Neural cell (in vitro differentiated cells): ENCODE measurements around the gene ACACA. TPM values are rescaled to one million over a fixed set of nuclear protein-coding genes. Genes with fewer than 3 reads are reported as not detected.

Experiments
- H2AFZ ChIP-seq: fragments of 200-600, 300-800 bp; sonication (generic), shearing (Covaris generic); 2 replicates; pipeline ENCODE4 v1.6.0; 2014; ENCODE audit warnings: low read depth, mild to moderate bottlenecking, antibody characterized with exemption, low read length, moderate library complexity
- H3F3A ChIP-seq: fragments of 200-600 bp; shearing (Covaris generic); 2 replicates; pipeline ENCODE4 v1.6.1; 2016; ENCODE audit warnings: mild to moderate bottlenecking, moderate library complexity, mixed read lengths, antibody characterized with exemption, low read length; ENCODE audit not compliant: insufficient read depth, poor library complexity, severe bottlenecking
- H3K27ac ChIP-seq: fragments of 200-600, 300-800 bp; sonication (generic), shearing (Covaris generic); 2 replicates; pipeline ENCODE4 v1.5.1; 2014; ENCODE audit warnings: mild to moderate bottlenecking, low read length, moderate library complexity
- H3K27me3 ChIP-seq: fragments of 300-800, 200-600 bp; sonication (generic), shearing (Covaris generic); 2 replicates; pipeline ENCODE4 v1.6.0; 2014; ENCODE audit warnings: mild to moderate bottlenecking, low read depth, low read length, moderate library complexity; ENCODE audit not compliant: insufficient read depth
- H3K36me3 ChIP-seq: fragments of 300-800, 200-600 bp; sonication (generic), shearing (Covaris generic); 2 replicates; pipeline ENCODE4 v1.5.1; 2014; ENCODE audit warnings: mild to moderate bottlenecking, antibody characterized with exemption, low read length, moderate library complexity; ENCODE audit not compliant: insufficient read depth
- H3K4me2 ChIP-seq: fragments of 300-800, 200-600 bp; sonication (generic), shearing (Covaris generic); 2 replicates; pipeline ENCODE4 v1.6.0; 2014; ENCODE audit warnings: mild to moderate bottlenecking, low read length
- H3K4me3 ChIP-seq: fragments of 300-800, 200-600 bp; sonication (generic), shearing (Covaris generic); 2 replicates; pipeline ENCODE4 v1.5.1; 2014; ENCODE audit warnings: mild to moderate bottlenecking, low read length, moderate library complexity
- H3K79me2 ChIP-seq: fragments of 200-600 bp; shearing (Covaris generic); replicated peaks from 2 replicates; pipeline ENCODE4 v1.6.0; 2014; ENCODE audit warnings: mild to moderate bottlenecking, low read length, moderate library complexity; ENCODE audit not compliant: insufficient read depth
- H3K9ac ChIP-seq: fragments of 300-800, 200-600 bp; sonication (generic), shearing (Covaris generic); 2 replicates; pipeline ENCODE4 v1.6.1; 2016; ENCODE audit warnings: mild to moderate bottlenecking, low read length, mixed read lengths
- H3K9me2 ChIP-seq: fragments of 200-600 bp; shearing (Covaris generic); 2 replicates; pipeline ENCODE4 v1.6.1; 2016; ENCODE audit warnings: mild to moderate bottlenecking, low read length, mixed read lengths; ENCODE audit not compliant: insufficient read depth
- H3K9me3 ChIP-seq: fragments of 200-600, 300-800 bp; sonication (generic), shearing (Covaris generic); 2 replicates; pipeline ENCODE4 v1.6.1; 2016; ENCODE audit warnings: mild to moderate bottlenecking, mixed run types, low read length, moderate library complexity, mixed read lengths
- H4K20me1 ChIP-seq: fragments of 200-600 bp; shearing (Covaris generic); 2 replicates; pipeline ENCODE4 v1.6.1; 2016; ENCODE audit warnings: mild to moderate bottlenecking, mixed run types; ENCODE audit not compliant: insufficient read depth
- CTCF ChIP-seq: fragments of 450-650 bp; IDR thresholded peaks from 2 replicates; pipeline ENCODE4 v1.5.1; 2014; ENCODE audit warnings: antibody characterized with exemption, mild to moderate bottlenecking, moderate library complexity; ENCODE audit not compliant: poor library complexity, severe bottlenecking
- EP300 ChIP-seq: fragments of 450-650 bp; conservative IDR thresholded peaks from 2 replicates; pipeline ENCODE4 v1.6.1; 2014; ENCODE audit warnings: antibody characterized with exemption, mild to moderate bottlenecking, moderate library complexity; ENCODE audit not compliant: poor library complexity, severe bottlenecking
- EZH2 ChIP-seq: fragments of 200-600, 300-800 bp; shearing (Covaris generic), sonication (generic); IDR thresholded peaks from 2 replicates; pipeline ENCODE4 v1.6.1; 2014; ENCODE audit warnings: antibody characterized with exemption, low read length, borderline replicate concordance, mild to moderate bottlenecking; ENCODE audit not compliant: insufficient read depth, poor library complexity, severe bottlenecking
- MXI1 ChIP-seq: fragments of 450-650 bp; conservative IDR thresholded peaks from 2 replicates; pipeline ENCODE4 v1.6.1; 2014; ENCODE audit warnings: antibody characterized with exemption, mild to moderate bottlenecking; ENCODE audit not compliant: poor library complexity, severe bottlenecking
- POLR2AphosphoS5 ChIP-seq: IDR thresholded peaks from 2 replicates; pipeline ENCODE4 v1.6.1; 2012
- RAD21 ChIP-seq: fragments of 450-650 bp; conservative IDR thresholded peaks from 2 replicates; pipeline ENCODE4 v1.6.1; 2014; ENCODE audit warnings: antibody characterized with exemption, mild to moderate bottlenecking, moderate library complexity
- REST ChIP-seq: IDR thresholded peaks from 2 replicates; pipeline ENCODE4 v1.6.1; 2012; ENCODE audit warnings: borderline replicate concordance
- SMC3 ChIP-seq: fragments of 450-650 bp; conservative IDR thresholded peaks from 2 replicates; pipeline ENCODE4 v1.6.1; 2014; ENCODE audit warnings: antibody characterized with exemption, mild to moderate bottlenecking, moderate library complexity; ENCODE audit not compliant: poor library complexity
- TAF1 ChIP-seq: IDR thresholded peaks from 2 replicates; pipeline ENCODE4 v1.6.1; 2012; ENCODE audit warnings: low read depth
- polyA plus RNA-seq: library from polyadenylated mRNA; depleted of rRNA; stranded (reverse); fragments of >200 nt; gene quantifications from 2 replicates; pipeline ENCODE4 v1.2.3, GENCODE V29; 2014

The ACACA gene
- polyA plus RNA-seq, 1 donor from 2014 or later, result 38.4 TPM

- Histone ChIP-seq H3K9ac (no peak overlapping the region), H3K79me2 (no peaks in the 10 kb centered on the region), H3F3A (no peaks in the 10 kb centered on the region), H3K36me3 (peaks cover 10% of the 10 kb centered on the region), H3K4me3 (no peak overlapping the region), H2AFZ (no peak overlapping the region), H4K20me1 (no peaks in the 10 kb centered on the region), H3K27me3 (no peaks in the 10 kb centered on the region), H3K4me2 (no peak overlapping the region), H3K9me3 (no peaks in the 10 kb centered on the region), H3K27ac (no peak overlapping the region), H3K9me2 (no peaks in the 10 kb centered on the region)
- TF ChIP-seq CTCF (no peak), RAD21 (no peak), TAF1 (no peak)
Observed at GRCh38 chr17:37116671-37117185, 289.9 kb downstream of the ACACA start.

GRCh38 chr17:37111329-37111728 lies 295.3 kb downstream of the ACACA start:
- Histone ChIP-seq H2AFZ (no peak overlapping the region), H3K27me3 (no peaks in the 10 kb centered on the region), H3K27ac (no peak overlapping the region), H4K20me1 (no peaks in the 10 kb centered on the region), H3K36me3 (peaks cover 10% of the 10 kb centered on the region), H3K4me2 (no peak overlapping the region), H3K79me2 (no peaks in the 10 kb centered on the region), H3K9me2 (no peaks in the 10 kb centered on the region), H3K9ac (no peak overlapping the region), H3K9me3 (no peaks in the 10 kb centered on the region), H3F3A (no peaks in the 10 kb centered on the region), H3K4me3 (no peak overlapping the region)
- no peak for TF ChIP-seq REST
- no peak for TF ChIP-seq EP300
- no peak for TF ChIP-seq RAD21
- TF ChIP-seq TAF1, result no peak
- TF ChIP-seq CTCF, result no peak
- no peak for TF ChIP-seq POLR2AphosphoS5
- no peak for TF ChIP-seq EZH2
- no peak for TF ChIP-seq SMC3
- TF ChIP-seq MXI1, result no peak
